Measurements from ENCODE around the gene MYH9. TPM values are rescaled to one million over a fixed set of nuclear protein-coding genes. Genes with fewer than 3 reads are reported as not detected.

MYH9 gene
- total RNA-seq, 4 donors from 2014 or later: 241 to 387 (median 358) TPM

DNA sequence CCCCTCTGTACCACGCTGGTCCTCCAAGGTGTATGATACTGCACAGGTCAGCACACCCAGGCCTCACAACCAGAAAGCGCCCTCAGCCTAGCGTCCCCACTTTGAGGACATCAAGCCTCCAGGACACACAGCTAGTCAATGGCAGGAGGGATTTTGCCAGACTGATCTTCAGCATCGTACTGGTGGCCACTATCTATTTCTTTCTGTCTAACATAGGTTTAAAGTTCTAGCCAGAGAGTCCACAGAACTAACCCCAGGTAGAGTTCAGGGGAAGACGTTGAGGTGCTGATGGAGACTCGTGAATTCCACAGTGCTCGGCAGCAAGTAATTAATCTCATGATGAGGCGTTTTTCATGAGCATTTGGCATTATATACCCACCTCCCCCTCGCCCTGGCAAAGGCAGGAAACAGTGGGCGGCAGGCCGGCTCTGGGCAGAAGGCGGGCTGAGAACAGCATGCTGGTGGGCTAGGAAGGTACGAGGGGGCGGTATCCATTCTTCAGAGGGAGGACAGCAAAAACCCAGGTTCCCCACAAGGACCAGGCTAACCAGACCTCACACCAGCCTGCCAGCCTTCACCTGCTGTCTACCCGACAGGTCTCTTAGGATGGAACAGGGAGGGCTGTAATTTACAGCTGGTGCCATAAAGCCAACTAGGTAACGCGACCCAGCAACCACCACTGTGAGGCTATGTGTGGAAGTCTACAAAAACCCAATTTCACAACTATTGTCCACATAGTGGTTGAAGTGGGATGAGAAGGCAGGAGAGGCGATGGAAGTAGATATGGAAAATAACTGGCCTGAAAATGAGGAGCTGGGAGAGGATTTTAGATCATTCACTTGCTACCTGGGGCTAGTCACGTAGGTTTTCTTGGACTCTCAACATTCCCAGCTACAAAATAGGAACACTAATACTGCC lies 18.5 kb downstream of the MYH9 start:
- no peaks in the 10 kb centered on the region for H3K27me3 ChIP-seq
- peak overlapping the region; percentile 14 to 33 (median 28) for H3K4me3 ChIP-seq
- peaks cover 0 to 6% (median 3%) of the 10 kb centered on the region in 4 donors for H3K36me3 ChIP-seq
- TF ChIP-seq POLR2AphosphoS5 (IDR thresholded peaks at IDR 0.05) (peak in 1 of 2 donors; percentile 47), POLR2A (IDR thresholded peaks at IDR 0.05; ENCODE audit: low read depth) (no peak)
- no peak for DNase-seq (ENCODE audit: extremely low spot score)
- H3K9me3 ChIP-seq: no peaks in the 10 kb centered on the region
- H3K27ac ChIP-seq (replicated peaks in 1 of 4): peak overlapping the region; percentile 95 to 100 (median 98)
- intact Hi-C loops (cut with DNase I): no loop called here
- peaks cover 100% of the 10 kb centered on the region in 4 donors for H3K4me1 ChIP-seq
- WGBS: 33% methylated on average over 15 of the region's 19 CpGs

DNA sequence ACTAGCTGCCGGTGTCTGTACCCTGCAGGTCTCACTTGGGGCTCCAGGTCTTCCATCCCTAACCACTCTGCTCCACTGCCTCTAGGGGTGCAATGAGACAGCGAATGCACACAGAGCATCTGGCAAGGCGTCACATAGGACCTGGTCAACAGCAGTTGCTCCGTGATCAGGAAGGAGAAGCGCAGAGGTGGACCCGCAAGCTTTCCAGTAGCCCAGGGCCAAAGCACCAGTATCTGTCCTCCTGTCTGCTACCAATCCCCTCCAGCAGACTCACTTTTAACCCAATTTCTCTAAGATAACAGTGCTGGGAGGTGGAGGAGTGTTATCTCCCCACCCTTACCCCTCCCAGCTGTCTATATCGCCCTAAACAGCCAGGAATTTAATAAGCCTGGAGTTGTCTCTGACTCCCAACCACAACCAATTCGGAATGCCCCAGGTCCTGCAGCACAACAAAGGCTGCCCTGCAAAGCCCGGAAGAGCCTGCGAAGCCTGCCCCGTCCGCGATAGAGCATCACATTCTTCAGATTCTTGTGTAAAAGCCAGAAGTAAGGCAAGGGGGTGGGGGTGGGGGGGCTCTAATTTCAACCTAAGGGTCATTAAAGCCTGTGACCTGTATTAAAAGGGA lies 19.3 kb downstream of the MYH9 start:
- intact Hi-C loops (cut with DNase I): no loop called here
- H3K4me3 ChIP-seq: peak overlapping the region; percentile 14 to 33 (median 28)

DNA sequence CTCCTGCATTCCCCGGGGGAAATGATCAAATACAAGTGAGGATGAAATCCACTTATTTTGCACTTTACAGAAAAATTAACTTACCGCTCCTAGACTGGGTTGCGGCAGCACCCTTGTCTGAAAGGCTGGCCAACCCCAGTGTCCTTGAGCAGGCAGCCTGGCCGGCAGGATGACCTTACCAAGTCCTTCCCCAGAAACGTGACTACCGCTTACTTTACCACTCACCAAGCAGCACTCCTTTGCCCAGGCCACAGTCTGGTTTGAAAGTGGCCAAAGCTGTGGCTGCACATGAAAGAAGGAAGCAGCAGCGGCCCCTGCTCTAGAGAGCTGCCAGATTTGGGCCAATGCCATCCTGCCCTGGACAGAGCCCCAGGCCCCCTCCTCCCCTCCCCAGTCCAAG lies 20.3 kb downstream of the MYH9 start:
- no peak for TF ChIP-seq POLR2AphosphoS5 (IDR thresholded peaks at IDR 0.05)
- TF ChIP-seq EP300 (IDR thresholded peaks at IDR 0.05): no peak
- TF ChIP-seq, protein P1, sequence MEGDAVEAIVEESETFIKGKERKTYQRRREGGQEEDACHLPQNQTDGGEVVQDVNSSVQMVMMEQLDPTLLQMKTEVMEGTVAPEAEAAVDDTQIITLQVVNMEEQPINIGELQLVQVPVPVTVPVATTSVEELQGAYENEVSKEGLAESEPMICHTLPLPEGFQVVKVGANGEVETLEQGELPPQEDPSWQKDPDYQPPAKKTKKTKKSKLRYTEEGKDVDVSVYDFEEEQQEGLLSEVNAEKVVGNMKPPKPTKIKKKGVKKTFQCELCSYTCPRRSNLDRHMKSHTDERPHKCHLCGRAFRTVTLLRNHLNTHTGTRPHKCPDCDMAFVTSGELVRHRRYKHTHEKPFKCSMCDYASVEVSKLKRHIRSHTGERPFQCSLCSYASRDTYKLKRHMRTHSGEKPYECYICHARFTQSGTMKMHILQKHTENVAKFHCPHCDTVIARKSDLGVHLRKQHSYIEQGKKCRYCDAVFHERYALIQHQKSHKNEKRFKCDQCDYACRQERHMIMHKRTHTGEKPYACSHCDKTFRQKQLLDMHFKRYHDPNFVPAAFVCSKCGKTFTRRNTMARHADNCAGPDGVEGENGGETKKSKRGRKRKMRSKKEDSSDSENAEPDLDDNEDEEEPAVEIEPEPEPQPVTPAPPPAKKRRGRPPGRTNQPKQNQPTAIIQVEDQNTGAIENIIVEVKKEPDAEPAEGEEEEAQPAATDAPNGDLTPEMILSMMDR (IDR thresholded peaks at IDR 0.05): no peak
- no peak for TF ChIP-seq POLR2A (IDR thresholded peaks at IDR 0.05; ENCODE audit: low read depth)
- H3K9me3 ChIP-seq: no peaks in the 10 kb centered on the region
- DNase-seq (ENCODE audit: extremely low spot score): no peak
- 31% methylated on average over 7 of the region's 7 CpGs for WGBS
- no peaks in the 10 kb centered on the region for H3K27me3 ChIP-seq
- peak overlapping the region; percentile 95 to 100 (median 98) for H3K27ac ChIP-seq (replicated peaks in 1 of 4)
- peak overlapping the region; percentile 8 to 33 (median 22) for H3K4me3 ChIP-seq
- peaks cover 99 to 100% (median 100%) of the 10 kb centered on the region in 4 donors for H3K4me1 ChIP-seq
- intact Hi-C loops (cut with DNase I): no loop called here
- H3K36me3 ChIP-seq: peaks cover 0 to 6% (median 3%) of the 10 kb centered on the region in 4 donors

More for the DNA sequence above, 19.3 kb downstream of the MYH9 start:
- Histone ChIP-seq H3K4me1 (peaks cover 99 to 100% (median 100%) of the 10 kb centered on the region in 4 donors), H3K27me3 (no peaks in the 10 kb centered on the region), H3K36me3 (peaks cover 0 to 6% (median 3%) of the 10 kb centered on the region in 4 donors), H3K9me3 (no peaks in the 10 kb centered on the region), H3K27ac (replicated peaks in 1 of 4) (peak overlapping the region; percentile 95 to 100 (median 98))
- no peak for TF ChIP-seq EP300 (IDR thresholded peaks at IDR 0.05)
- peak; percentile 4 to 25 for TF ChIP-seq POLR2AphosphoS5 (IDR thresholded peaks at IDR 0.05)
- no peak for TF ChIP-seq POLR2A (IDR thresholded peaks at IDR 0.05; ENCODE audit: low read depth)
- TF ChIP-seq, protein P1 (IDR thresholded peaks at IDR 0.05): peak in 2 of 3 experiments; percentile 11 to 20
- DNase-seq (ENCODE audit: extremely low spot score): no peak
- 30% methylated on average over 10 of the region's 13 CpGs for WGBS

DNA sequence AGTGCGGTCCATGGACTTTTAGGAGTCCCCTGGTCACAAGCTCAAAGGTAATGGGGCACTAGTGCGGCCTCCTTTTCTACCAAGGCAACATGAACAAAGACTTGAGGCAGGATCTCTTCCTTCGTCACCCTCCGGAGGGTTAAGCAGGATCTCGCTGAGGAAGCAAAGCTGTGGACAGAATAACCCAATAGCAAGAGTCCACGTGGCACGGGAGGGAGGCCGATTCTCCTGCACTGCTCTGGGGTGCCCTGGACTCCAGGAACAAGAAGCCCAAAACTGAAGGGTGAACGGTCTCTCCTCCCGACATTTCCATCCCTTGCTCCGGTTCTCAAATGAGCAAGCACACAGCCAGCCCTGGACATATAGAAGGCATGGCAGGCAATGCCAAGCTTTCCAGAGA lies 20.7 kb downstream of the MYH9 start:
- intact Hi-C loops (cut with DNase I): no loop called here
- no peaks in the 10 kb centered on the region for H3K9me3 ChIP-seq
- peaks cover 0 to 6% (median 3%) of the 10 kb centered on the region in 4 donors for H3K36me3 ChIP-seq
- DNase-seq (ENCODE audit: extremely low spot score): no peak
- no peak for TF ChIP-seq EP300 (IDR thresholded peaks at IDR 0.05)
- peak in 1 of 2 donors; percentile 22 for TF ChIP-seq POLR2AphosphoS5 (IDR thresholded peaks at IDR 0.05)
- H3K27me3 ChIP-seq: no peaks in the 10 kb centered on the region
- peak overlapping the region; percentile 95 to 100 (median 98) for H3K27ac ChIP-seq (replicated peaks in 1 of 4)
- WGBS: 35% methylated on average over 11 of the region's 11 CpGs
- H3K4me3 ChIP-seq: peak overlapping the region; percentile 8 to 33 (median 22)
- peaks cover 99 to 100% (median 100%) of the 10 kb centered on the region in 4 donors for H3K4me1 ChIP-seq

DNA sequence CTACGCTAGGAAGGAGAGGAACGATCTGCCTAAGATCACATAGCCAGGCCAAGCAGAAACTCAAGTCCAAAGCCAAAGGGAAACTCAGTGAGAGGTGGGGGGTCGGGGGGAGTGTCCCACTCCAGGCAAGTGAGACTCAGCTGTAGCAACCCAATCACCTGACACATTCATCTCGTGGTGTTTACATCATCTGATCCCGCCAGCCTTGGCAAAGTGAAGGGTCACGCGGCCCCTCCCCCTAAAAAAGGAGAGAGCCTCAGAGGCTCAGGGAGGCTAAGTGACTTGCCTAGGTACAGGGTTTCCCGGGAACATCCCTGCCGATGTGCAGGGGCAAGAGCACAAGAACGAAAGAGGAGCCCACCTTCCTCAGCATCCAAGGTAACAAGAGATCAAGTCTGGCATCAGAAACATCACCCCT lies 21.5 kb downstream of the MYH9 start:
- no peak for DNase-seq (ENCODE audit: extremely low spot score)
- peaks cover 99 to 100% (median 100%) of the 10 kb centered on the region in 4 donors for H3K4me1 ChIP-seq
- 30% methylated on average over 10 of the region's 10 CpGs for WGBS
- no peaks in the 10 kb centered on the region for H3K9me3 ChIP-seq
- intact Hi-C loops (cut with DNase I): no loop called here
- H3K36me3 ChIP-seq: peaks cover 0 to 6% (median 3%) of the 10 kb centered on the region in 4 donors
- H3K27ac ChIP-seq (replicated peaks in 1 of 4): peak overlapping the region; percentile 95 to 100 (median 98)
- H3K4me3 ChIP-seq: peak overlapping the region in 3 of 4 donors; percentile 1 to 33 (median 9)
- H3K27me3 ChIP-seq: no peaks in the 10 kb centered on the region
- TF ChIP-seq, protein P1 (IDR thresholded peaks at IDR 0.05): no peak
- TF ChIP-seq POLR2AphosphoS5 (IDR thresholded peaks at IDR 0.05): peak; percentile 66 to 83

Data from esophagus muscularis mucosa (tissue), 4 donors.